NB4 (cell line): ENCODE data around the gene PAIP2B.
"Not testable (repeated sequence)": the region's sequence is repeated elsewhere in the genome, so short reads cannot be mapped to it uniquely, and the experiment has no call there.

Experiments
- DNase-seq: peaks from one replicate; pipeline ENCODE4 v3.0.0; 2010; ENCODE audit warnings: low read depth
- H3K4me3 ChIP-seq: one replicate; pipeline ENCODE4 v1.5.1; 2011; ENCODE audit warnings: mild to moderate bottlenecking, low read depth, low read length, moderate library complexity
- CTCF ChIP-seq: IDR thresholded peaks from one replicate; pipeline ENCODE4 v1.5.1; 2012; ENCODE audit warnings: low read depth, low read length
- MAX ChIP-seq: IDR thresholded peaks from 2 replicates; pipeline ENCODE4 v1.6.1; 2011; ENCODE audit warnings: low read depth, low read length
- MYC ChIP-seq: IDR thresholded peaks from 2 replicates; pipeline ENCODE4 v1.6.1; 2011; ENCODE audit warnings: low read depth, low read length
- POLR2A ChIP-seq: IDR thresholded peaks from 2 replicates; pipeline ENCODE4 v1.6.1; 2011; ENCODE audit warnings: mild to moderate bottlenecking; ENCODE audit not compliant: insufficient read length; ENCODE audit errors: extremely low read depth

PAIP2B gene

GRCh38 chr2:71244302-71244660, 17.4 kb upstream of the PAIP2B start:
- no peak for TF ChIP-seq MAX
- no peak for TF ChIP-seq POLR2A
- TF ChIP-seq CTCF = no peak
- TF ChIP-seq MYC = no peak
- H3K4me3 ChIP-seq = no peak overlapping the region
- no peak for DNase-seq

GRCh38 chr2:71243634-71244301, 16.9 kb upstream of the PAIP2B start:
- DNase-seq = no peak
- TF ChIP-seq MYC = no peak
- TF ChIP-seq MAX = no peak
- no peak for TF ChIP-seq POLR2A
- TF ChIP-seq CTCF = no peak
- H3K4me3 ChIP-seq = no peak overlapping the region

GRCh38 chr2:71240794-71241193, 13.9 kb upstream of the PAIP2B start:
- DNase-seq = no peak
- no peak overlapping the region for H3K4me3 ChIP-seq
- TF ChIP-seq POLR2A (no peak), MAX (no peak), CTCF (no peak), MYC (no peak)

- no peak for DNase-seq
- H3K4me3 ChIP-seq = no peak overlapping the region
- TF ChIP-seq POLR2A = no peak
- TF ChIP-seq MYC = no peak
- TF ChIP-seq MAX = no peak
- no peak for TF ChIP-seq CTCF
Measured at GRCh38 chr2:71238089-71238488, 11.2 kb upstream of the PAIP2B start.

- peak; percentile 55 for DNase-seq
- no peak overlapping the region for H3K4me3 ChIP-seq
- no peak for TF ChIP-seq MAX
Measured at GRCh38 chr2:71235930-71236587, 9.2 kb upstream of the PAIP2B start.

GRCh38 chr2:71233072-71233471, 6.2 kb upstream of the PAIP2B start:
- DNase-seq, H3K4me3 ChIP-seq: not testable (repeated sequence)
